ENCODE data around the gene C6orf132.
"Not testable (repeated sequence)": the region's sequence is repeated elsewhere in the genome, so short reads cannot be mapped to it uniquely, and the experiment has no call there.

The C6orf132 gene

DNA sequence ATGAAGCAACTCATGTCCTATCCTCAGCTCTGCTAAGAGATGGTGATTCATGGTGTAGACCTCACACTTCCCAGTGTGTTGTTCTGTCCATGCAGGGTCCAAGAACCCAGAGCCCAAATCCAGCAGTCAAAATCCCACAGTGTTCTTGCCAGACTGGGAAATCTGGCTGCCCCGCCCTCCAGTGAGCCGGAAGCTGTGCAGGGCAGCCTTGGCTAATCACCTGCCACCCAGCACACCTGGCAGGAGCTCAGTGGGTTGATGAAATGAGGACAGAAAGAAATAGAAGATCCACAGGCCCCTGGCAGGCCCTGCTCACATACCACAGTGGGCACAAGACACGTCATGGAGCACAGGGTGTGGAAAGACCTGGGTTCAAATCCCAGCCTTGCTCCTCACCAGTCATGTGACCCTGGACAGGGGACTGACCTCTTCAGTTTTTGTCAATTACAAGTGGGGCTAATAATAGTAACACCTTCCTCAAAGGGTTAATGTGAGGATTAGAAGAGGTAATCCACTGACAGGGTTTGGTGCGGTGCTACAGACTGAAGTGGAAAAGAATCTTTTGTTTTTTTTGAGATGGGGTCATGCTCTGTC, 17.1 kb upstream of the C6orf132 start:
- DNase-seq (ENCODE audit: low read depth in 2 of 2), result no peak

GRCh38 chr6:42158631-42159030, 16.2 kb upstream of the C6orf132 start:
- DNase-seq (ENCODE audit: low read depth in 2 of 2), result no peak

- no peak for DNase-seq (ENCODE audit: low read depth in 2 of 2)
Measured at GRCh38 chr6:42158011-42158410, 15.6 kb upstream of the C6orf132 start.

- no peak for DNase-seq (ENCODE audit: low read depth in 2 of 2)
Measured at GRCh38 chr6:42156638-42157037, 14.2 kb upstream of the C6orf132 start.

- no peak for DNase-seq (ENCODE audit: low read depth in 2 of 2)
Measured at GRCh38 chr6:42155293-42155692, 12.9 kb upstream of the C6orf132 start.

GRCh38 chr6:42154461-42155209, 12.2 kb upstream of the C6orf132 start:
- no peak for DNase-seq (ENCODE audit: low read depth in 2 of 2)

DNA sequence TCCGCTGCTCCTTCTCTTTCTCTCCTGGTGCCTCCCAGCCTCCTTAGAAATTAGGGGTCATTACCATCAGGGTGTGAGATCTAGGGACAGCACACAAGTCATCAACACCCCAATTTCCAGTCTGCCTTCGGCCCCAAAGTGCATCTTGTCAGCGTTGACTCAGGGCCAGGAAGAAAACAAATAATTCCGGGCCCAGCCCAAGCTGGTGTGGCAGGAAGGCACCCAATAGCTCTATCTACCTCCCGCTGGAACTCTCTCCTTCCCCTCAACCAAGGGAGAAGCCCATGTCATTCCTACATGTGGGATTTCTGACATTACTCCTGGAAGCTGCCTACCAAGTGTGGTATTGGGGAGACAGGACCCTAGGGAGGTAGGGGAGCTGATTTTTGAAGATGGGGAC, 11.5 kb upstream of the C6orf132 start:
- DNase-seq (ENCODE audit: low read depth in 2 of 2), result no peak

- DNase-seq (ENCODE audit: low read depth in 2 of 2), result not testable (repeated sequence)
Measured at GRCh38 chr6:42152528-42153213, 10.3 kb upstream of the C6orf132 start.

GRCh38 chr6:42152024-42152423, 9.6 kb upstream of the C6orf132 start:
- no peak for DNase-seq (ENCODE audit: low read depth in 2 of 2)

- no peak for DNase-seq (ENCODE audit: low read depth in 2 of 2)
Measured at GRCh38 chr6:42150254-42150653, 7.8 kb upstream of the C6orf132 start.

GRCh38 chr6:42148058-42148457, 5.6 kb upstream of the C6orf132 start:
- no peak for DNase-seq (ENCODE audit: low read depth in 2 of 2)

DNA sequence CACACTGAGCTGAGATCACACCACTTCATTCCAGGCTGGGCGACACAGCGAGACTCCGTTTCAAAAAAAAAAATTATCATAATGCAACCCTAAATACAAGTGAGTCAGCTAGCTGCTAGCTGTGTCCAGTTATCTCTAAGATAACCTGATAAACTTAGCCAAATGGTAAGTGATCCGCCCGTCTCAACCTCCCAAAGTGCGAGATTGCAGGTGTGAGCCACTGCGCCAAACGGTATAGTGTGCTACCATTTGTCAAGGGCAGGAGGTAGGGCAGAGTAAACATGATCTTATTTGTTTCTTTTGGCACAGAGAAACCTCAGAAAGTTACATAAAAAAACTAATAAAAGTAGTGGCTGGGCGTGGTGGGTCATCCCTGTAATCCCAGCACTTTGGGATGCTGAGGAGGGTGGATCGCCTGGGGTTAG, 4.7 kb upstream of the C6orf132 start:
- no peak for DNase-seq (ENCODE audit: low read depth in 2 of 2)

DNA sequence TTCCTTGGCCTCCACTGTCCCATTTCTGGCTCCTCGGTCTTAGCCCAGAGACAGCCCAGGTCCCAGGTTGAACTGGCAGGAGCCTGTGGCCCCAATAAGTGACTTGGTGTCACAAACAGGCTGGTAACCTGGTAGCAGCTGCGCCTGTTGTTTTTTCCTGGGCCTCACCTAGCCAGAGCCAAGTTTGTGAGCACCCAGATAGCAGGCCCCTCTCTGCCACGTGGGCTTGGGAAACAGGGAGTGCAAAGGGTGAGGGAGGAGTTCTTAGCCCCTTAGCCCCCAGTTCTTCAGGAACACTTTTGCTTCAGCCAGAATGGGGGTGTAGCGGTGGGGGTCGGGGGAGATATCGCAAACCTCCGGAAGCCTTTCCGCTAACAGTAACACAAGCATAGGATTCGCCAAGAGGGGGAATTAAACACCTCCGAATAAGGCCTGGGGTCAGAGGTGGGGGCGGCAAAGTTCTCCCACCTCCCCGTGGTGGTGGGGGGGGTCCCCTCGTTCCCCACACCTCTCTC, 760 bp downstream of the C6orf132 start:
- DNase-seq (ENCODE audit: low read depth in 2 of 2), result no peak

DNA sequence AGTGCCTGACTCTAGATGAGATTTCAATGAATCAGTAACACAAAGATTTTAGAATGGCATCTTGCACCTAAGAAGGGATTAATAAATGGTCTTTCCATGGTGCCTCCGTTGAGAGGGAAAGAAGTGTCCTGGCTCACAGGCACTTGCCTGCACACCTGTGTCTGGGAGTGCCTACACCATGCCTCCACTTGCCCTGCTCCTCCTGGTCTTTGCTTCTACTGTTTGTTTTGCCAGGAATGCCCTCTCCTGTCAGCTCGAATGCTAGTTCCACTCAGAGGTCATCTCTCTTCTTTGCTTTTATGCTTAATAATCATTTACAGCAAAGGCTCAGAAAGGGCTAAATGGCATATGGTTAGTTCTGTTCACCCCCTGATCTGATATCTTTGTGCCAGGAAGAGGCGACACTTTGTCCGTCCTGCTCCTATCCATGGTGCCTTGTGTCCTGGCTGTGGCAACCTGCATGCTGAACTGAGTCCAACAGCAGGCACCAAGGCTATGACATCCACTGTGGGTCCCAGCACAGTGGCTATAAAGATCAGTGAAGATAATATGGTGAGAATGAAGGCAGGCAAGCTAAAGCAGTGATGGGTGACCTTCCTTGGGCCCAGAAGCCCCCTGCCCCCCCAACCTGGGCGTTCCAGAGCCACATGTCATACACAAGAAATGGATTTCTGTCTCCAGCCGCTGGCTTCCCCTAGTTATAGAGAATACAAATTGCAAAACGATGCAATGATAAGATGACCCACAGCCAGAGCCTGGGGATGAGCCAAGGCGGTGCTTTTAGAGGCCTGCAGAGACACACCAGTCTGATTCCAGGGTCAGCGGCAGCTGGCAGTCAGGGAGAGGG, 1.4 kb downstream of the C6orf132 start:
- no peak for DNase-seq (ENCODE audit: low read depth in 2 of 2)

DNA sequence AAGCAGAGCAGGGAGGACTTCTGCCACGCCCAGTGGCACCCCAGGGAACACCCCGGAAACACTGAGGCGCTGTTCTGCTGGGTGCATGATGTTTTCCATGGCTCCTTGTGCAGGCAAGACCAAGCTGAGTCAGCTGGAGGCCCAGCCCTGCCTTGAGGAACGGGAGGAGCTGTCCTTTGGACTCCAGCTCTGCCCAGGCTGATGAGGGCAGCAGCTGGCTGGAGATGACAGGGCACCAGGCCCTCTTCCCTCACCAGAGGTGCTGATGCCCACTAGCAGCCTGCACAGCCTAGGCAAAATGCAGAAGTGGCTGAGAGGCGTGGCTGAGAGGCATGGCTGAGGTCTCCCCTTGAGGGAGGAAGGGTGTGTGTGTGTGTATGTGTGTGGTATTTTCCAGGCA, 2.4 kb downstream of the C6orf132 start:
- no peak for DNase-seq (ENCODE audit: low read depth in 2 of 2)

DNA sequence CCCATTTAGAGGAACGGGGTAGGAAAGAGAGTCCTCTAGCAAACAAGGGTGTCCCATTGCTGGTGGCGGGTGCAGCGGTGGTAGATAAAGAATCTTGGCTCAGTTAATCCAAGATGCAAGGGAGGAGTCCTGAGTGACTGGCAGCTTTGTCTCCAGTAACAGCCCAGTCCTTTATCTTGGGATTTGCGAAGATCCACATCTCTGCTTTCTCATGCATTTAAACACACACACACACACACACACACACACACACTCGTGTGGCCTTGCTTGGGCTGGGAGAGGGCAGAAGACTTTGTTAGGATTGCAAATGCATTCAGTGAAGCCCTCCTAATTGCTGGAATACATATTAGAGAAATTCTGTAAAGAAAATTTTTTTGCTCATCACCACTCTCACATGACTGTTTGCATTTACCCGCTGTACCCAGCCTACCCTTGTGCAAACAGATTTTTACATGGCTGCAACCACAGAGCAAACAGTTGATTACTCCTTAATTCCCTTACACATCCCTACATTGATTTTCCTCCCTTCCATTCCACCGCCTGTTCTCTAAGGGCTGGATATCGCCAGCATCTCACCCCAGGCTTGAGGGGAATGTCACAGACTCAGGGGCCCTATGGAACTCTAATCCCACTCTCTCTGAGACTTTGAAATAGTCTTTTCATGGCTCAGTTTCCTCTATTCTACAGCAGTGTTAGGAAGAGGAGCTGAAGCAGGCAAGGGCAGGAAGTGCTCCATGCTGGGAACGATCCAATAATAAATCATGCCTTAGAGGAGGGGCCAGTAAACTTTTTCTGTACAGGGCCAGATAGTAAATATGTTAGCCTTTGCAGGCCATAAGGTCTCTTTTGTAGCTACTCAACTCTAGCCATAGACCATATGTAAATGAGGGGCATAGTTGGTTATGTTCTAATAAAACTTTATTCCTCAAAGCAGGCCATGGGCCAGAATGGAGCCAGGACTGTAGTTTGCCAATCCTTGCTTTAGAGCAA, 3.5 kb downstream of the C6orf132 start:
- DNase-seq (ENCODE audit: low read depth in 2 of 2), result no peak

DNA sequence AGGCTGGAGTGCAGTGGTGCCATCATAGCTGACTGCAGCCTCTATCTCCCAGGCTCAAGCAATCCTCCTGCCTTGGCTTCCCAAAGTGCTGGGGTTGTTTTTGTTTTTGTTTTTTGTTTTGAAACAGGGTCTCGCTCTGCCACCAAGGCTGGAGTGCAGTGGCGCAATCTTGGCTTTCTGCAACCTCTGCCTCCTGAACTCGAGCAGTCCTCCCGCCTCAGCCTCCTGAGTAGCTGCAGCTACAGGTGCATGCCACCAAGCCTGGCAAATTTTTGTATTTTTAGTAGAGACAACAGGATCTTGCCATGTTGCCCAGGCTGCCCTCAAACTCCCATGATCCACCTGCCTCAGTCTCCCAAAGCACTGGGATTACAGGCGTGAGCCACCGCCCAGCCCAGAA, 4.2 kb downstream of the C6orf132 start:
- DNase-seq (ENCODE audit: low read depth in 2 of 2), result no peak

GRCh38 chr6:42137194-42137753, 5.1 kb downstream of the C6orf132 start:
- DNase-seq (ENCODE audit: low read depth in 2 of 2), result no peak

- DNase-seq (ENCODE audit: low read depth in 2 of 2), result no peak
Measured at GRCh38 chr6:42136508-42137193, 5.8 kb downstream of the C6orf132 start.

DNA sequence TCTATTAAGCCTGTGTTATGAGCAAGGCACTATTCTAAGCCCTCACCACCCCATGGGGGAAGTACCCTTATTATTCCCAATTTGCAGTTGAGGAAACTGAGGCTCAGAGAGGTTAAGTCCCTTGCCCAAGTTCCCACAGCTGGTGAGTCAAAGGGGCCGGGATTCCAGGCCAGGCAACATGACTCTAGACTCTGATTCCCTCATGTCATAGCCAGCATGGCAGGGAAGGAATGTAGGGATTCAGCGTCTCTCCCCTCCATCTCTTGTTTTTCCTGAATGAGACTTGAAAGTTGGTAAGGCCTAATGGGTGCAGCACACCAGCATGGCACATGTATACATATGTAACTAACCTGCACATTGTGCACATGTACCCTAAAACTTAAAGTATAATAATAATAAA, 6.7 kb downstream of the C6orf132 start:
- no peak for DNase-seq (ENCODE audit: low read depth in 2 of 2)
